ENCODE results near the gene LRCH1. TPM values are rescaled to one million over a fixed set of nuclear protein-coding genes. Genes with fewer than 3 reads are reported as not detected.
A peak's percentile ranks its signal among the peaks of the same experiment; 100 is the strongest.

Gene LRCH1
- polyA plus RNA-seq, 1 donor (not counting 4 experiments of a cell fraction or from before 2014, with no cell fraction given): 16.2 TPM

- no peaks in the 10 kb centered on the region for H3K9me3 ChIP-seq (ENCODE audit: control insufficient read depth, low read depth, low read length)
- no peak overlapping the region for H3K9ac ChIP-seq (ENCODE audit: control insufficient read depth, extremely low read depth, insufficient read depth, low read length)
- no peak overlapping the region for H3K4me2 ChIP-seq (ENCODE audit: control insufficient read depth, extremely low read depth, insufficient read depth, low read depth, low read length)
- H2AFZ ChIP-seq (ENCODE audit: control insufficient read depth, low read length): no peak overlapping the region
- H3K36me3 ChIP-seq (ENCODE audit: control insufficient read depth in 2 of 2, extremely low read depth in 1 of 2, insufficient read depth in 2 of 2, low read length in 2 of 2): peaks cover 0 to 4% of the 10 kb centered on the region in 2 experiments
- H3K4me1 ChIP-seq (ENCODE audit: control insufficient read depth, extremely low read depth, insufficient read depth, low read length): peaks cover 22% of the 10 kb centered on the region
- dilution Hi-C loops (cut with MboI; ENCODE audit: extremely low pct_ligation_motif_present, low sequenced_read_pairs): no loop called here
- TF ChIP-seq EZH2 (IDR thresholded peaks at IDR 0.05; ENCODE audit: low read length) (no peak), CTCF (optimal IDR thresholded peaks at IDR 0.05 in 1 of 3, IDR thresholded peaks at IDR 0.05 in 1 of 3, conservative IDR thresholded peaks at IDR 0.05 in 1 of 3; ENCODE audit: extremely low read depth in 1 of 3, insufficient read depth in 2 of 3, low read length in 3 of 3) (no peak)
- H3K27me3 ChIP-seq (ENCODE audit: control insufficient read depth, extremely low read depth, insufficient read depth, low read length): no peaks in the 10 kb centered on the region
- FAIRE-seq (peak; percentile 77), DNase-seq (ENCODE audit: low read depth, low spot score) (no peak)
- peaks cover 74% of the 10 kb centered on the region for H3K79me2 ChIP-seq (ENCODE audit: control insufficient read depth, insufficient read depth, low read length)
- H3K9me1 ChIP-seq (ENCODE audit: control insufficient read depth, extremely low read depth, insufficient read depth, low read length): no peaks in the 10 kb centered on the region
- H3K4me3 ChIP-seq (ENCODE audit: control insufficient read depth in 2 of 3, extremely low read depth in 1 of 3, insufficient read depth in 2 of 3, low read depth in 1 of 3, low read length in 3 of 3): no peak overlapping the region
- peaks cover 8% of the 10 kb centered on the region for H4K20me1 ChIP-seq (ENCODE audit: control insufficient read depth, extremely low read depth, insufficient read depth, low read length)
- H3K27ac ChIP-seq (ENCODE audit: control insufficient read depth, insufficient read depth, low read length): no peak overlapping the region
These were observed 22.9 kb downstream of the LRCH1 start for GRCh38 chr13:46575818-46576221.

GRCh38 chr13:46576762-46577161, 23.8 kb downstream of the LRCH1 start:
- Histone ChIP-seq H3K9ac (ENCODE audit: control insufficient read depth, extremely low read depth, insufficient read depth, low read length) (no peak overlapping the region), H3K27ac (ENCODE audit: control insufficient read depth, insufficient read depth, low read length) (no peak overlapping the region), H3K36me3 (ENCODE audit: control insufficient read depth in 2 of 2, extremely low read depth in 1 of 2, insufficient read depth in 2 of 2, low read length in 2 of 2) (peaks cover 0 to 4% of the 10 kb centered on the region in 2 experiments), H3K9me3 (ENCODE audit: control insufficient read depth, low read depth, low read length) (no peaks in the 10 kb centered on the region), H3K79me2 (ENCODE audit: control insufficient read depth, insufficient read depth, low read length) (peaks cover 72% of the 10 kb centered on the region), H2AFZ (ENCODE audit: control insufficient read depth, low read length) (no peak overlapping the region), H4K20me1 (ENCODE audit: control insufficient read depth, extremely low read depth, insufficient read depth, low read length) (peaks cover 5% of the 10 kb centered on the region), H3K9me1 (ENCODE audit: control insufficient read depth, extremely low read depth, insufficient read depth, low read length) (no peaks in the 10 kb centered on the region), H3K4me3 (ENCODE audit: control insufficient read depth in 2 of 3, extremely low read depth in 1 of 3, insufficient read depth in 2 of 3, low read depth in 1 of 3, low read length in 3 of 3) (no peak overlapping the region), H3K4me1 (ENCODE audit: control insufficient read depth, extremely low read depth, insufficient read depth, low read length) (peaks cover 16% of the 10 kb centered on the region), H3K4me2 (ENCODE audit: control insufficient read depth, extremely low read depth, insufficient read depth, low read depth, low read length) (no peak overlapping the region), H3K27me3 (ENCODE audit: control insufficient read depth, extremely low read depth, insufficient read depth, low read length) (no peaks in the 10 kb centered on the region)
- DNase-seq (ENCODE audit: low read depth, low spot score) (no peak), FAIRE-seq (no peak)
- dilution Hi-C loops (cut with MboI; ENCODE audit: extremely low pct_ligation_motif_present, low sequenced_read_pairs): no loop called here
- TF ChIP-seq EZH2 (IDR thresholded peaks at IDR 0.05; ENCODE audit: low read length): no peak
- no peak for TF ChIP-seq CTCF (optimal IDR thresholded peaks at IDR 0.05 in 1 of 3, IDR thresholded peaks at IDR 0.05 in 1 of 3, conservative IDR thresholded peaks at IDR 0.05 in 1 of 3; ENCODE audit: extremely low read depth in 1 of 3, insufficient read depth in 2 of 3, low read length in 3 of 3)
